HEK293 (cell line): ENCODE results near the gene WDR91.

Experiments used
- CTCF ChIA-PET: fragments of 350-600 bp; formaldehyde crosslinking; extraction: SDS; loops from one replicate; lab custom pipeline; 2021; ENCODE audit warnings: antibody characterized with exemption; lab: Yijun Ruan, JAX
- POLR2A ChIA-PET: fragments of 300-600 bp; formaldehyde crosslinking; extraction: SDS; loops from one replicate; lab custom pipeline; 2020; ENCODE audit warnings: antibody characterized with exemption, inconsistent platforms; lab: Yijun Ruan, JAX
- H3K27ac ChIP-seq: fragments of 200-500 bp; sonication (Bioruptor generic); 2 replicates; pipeline ENCODE4 v1.5.1; 2014; ENCODE audit warnings: low read depth, low read length, control low read depth, inconsistent platforms; ENCODE audit errors: extremely low read depth
- H3K36me3 ChIP-seq, 2 experiments: fragments of 200-500 bp in 1 of 2; sonication (Bioruptor generic) in 1 of 2; 1 replicate in 1 of 2; 2 replicates in 1 of 2; pipeline ENCODE4 v1.5.1; 2014 to 2017; ENCODE audit warnings: inconsistent platforms in 2 of 2, low read length in 2 of 2; ENCODE audit not compliant: control insufficient read depth in 2 of 2, insufficient read depth in 1 of 2
- H3K4me1 ChIP-seq: fragments of 200-500 bp; sonication (Bioruptor generic); 2 replicates; pipeline ENCODE4 v1.5.1; 2014; ENCODE audit warnings: mild to moderate bottlenecking, low read length, inconsistent platforms; ENCODE audit not compliant: control insufficient read depth, insufficient read depth
- H3K4me3 ChIP-seq: 2 replicates; pipeline ENCODE4 v1.5.1; 2011; ENCODE audit warnings: low read depth, mild to moderate bottlenecking, control low read depth, low read length, moderate library complexity
- H3K9me3 ChIP-seq: fragments of 200-500 bp; sonication (Bioruptor generic); 2 replicates; pipeline ENCODE4 v1.5.1; 2014; ENCODE audit warnings: low read depth, low read length, inconsistent platforms; ENCODE audit not compliant: control insufficient read depth, insufficient read depth
- GLI2 ChIP-seq: fragments of 450-650 bp; formaldehyde crosslinking; IDR thresholded peaks from 2 replicates; pipeline ENCODE4; 2017; ENCODE audit warnings: missing biosample characterization, missing genetic modification characterization, low read depth, borderline replicate concordance
- GLI4 ChIP-seq: fragments of 450-650 bp; formaldehyde crosslinking; IDR thresholded peaks from 2 replicates; pipeline ENCODE4 v1.5.1; 2016; ENCODE audit warnings: missing biosample characterization, missing genetic modification characterization
- HOXC10 ChIP-seq: sonication (generic); formaldehyde crosslinking; IDR thresholded peaks from 2 replicates; pipeline ENCODE4 v1.8.1; 2023; ENCODE audit warnings: mild to moderate bottlenecking, missing genetic modification reagents
- MYNN ChIP-seq: fragments of 450-650 bp; formaldehyde crosslinking; IDR thresholded peaks from 2 replicates; pipeline ENCODE4 v1.5.1; 2016; ENCODE audit warnings: missing biosample characterization, missing genetic modification characterization, borderline replicate concordance
- MZF1 ChIP-seq: fragments of 450-650 bp; formaldehyde crosslinking; IDR thresholded peaks from 2 replicates; pipeline ENCODE4 v1.5.1; 2017; ENCODE audit warnings: missing biosample characterization, missing genetic modification characterization, borderline replicate concordance
- OSR2 ChIP-seq: fragments of 450-650 bp; formaldehyde crosslinking; IDR thresholded peaks from 2 replicates; pipeline ENCODE4 v1.5.1; 2016; ENCODE audit warnings: missing biosample characterization, missing genetic modification characterization
- PRDM1 ChIP-seq: fragments of 450-650 bp; formaldehyde crosslinking; IDR thresholded peaks from 2 replicates; pipeline ENCODE4; 2016; ENCODE audit warnings: missing biosample characterization, missing genetic modification characterization
- SP2 ChIP-seq: fragments of 450-650 bp; formaldehyde crosslinking; IDR thresholded peaks from 2 replicates; pipeline ENCODE4 v1.5.1; 2016; ENCODE audit warnings: missing biosample characterization, missing genetic modification characterization
- SP3 ChIP-seq: fragments of 450-650 bp; formaldehyde crosslinking; IDR thresholded peaks from 2 replicates; pipeline ENCODE4 v1.5.1; 2016; ENCODE audit warnings: missing biosample characterization, missing genetic modification characterization
- ZBTB17 ChIP-seq: fragments of 450-650 bp; formaldehyde crosslinking; IDR thresholded peaks from 2 replicates; pipeline ENCODE4 v1.5.1; 2016; ENCODE audit warnings: missing biosample characterization, missing genetic modification characterization
- ZFP69B ChIP-seq: fragments of 450-650 bp; formaldehyde crosslinking; IDR thresholded peaks from 2 replicates; pipeline ENCODE4 v1.5.1; 2016; ENCODE audit warnings: missing biosample characterization, missing genetic modification characterization
- ZNF114 ChIP-seq: fragments of 450-650 bp; formaldehyde crosslinking; IDR thresholded peaks from 2 replicates; pipeline ENCODE4 v1.5.0; 2017; ENCODE audit warnings: missing biosample characterization, missing genetic modification characterization
- ZNF26 ChIP-seq: fragments of 450-650 bp; formaldehyde crosslinking; IDR thresholded peaks from 2 replicates; pipeline ENCODE4 v1.5.1; 2016; ENCODE audit warnings: missing biosample characterization, missing genetic modification characterization
- ZNF423 ChIP-seq: fragments of 450-650 bp; formaldehyde crosslinking; IDR thresholded peaks from 2 replicates; pipeline ENCODE4 v1.5.1; 2016; ENCODE audit warnings: missing biosample characterization, missing genetic modification characterization
- ZNF530 ChIP-seq: fragments of 450-650 bp; formaldehyde crosslinking; IDR thresholded peaks from 2 replicates; pipeline ENCODE4 v1.5.1; 2016; ENCODE audit warnings: low read depth, missing biosample characterization, missing genetic modification characterization
- ZNF639 ChIP-seq: fragments of 450-650 bp; formaldehyde crosslinking; IDR thresholded peaks from 2 replicates; pipeline ENCODE4 v1.5.1; 2016; ENCODE audit warnings: missing biosample characterization, missing genetic modification characterization
- ZNF654 ChIP-seq: fragments of 450-650 bp; formaldehyde crosslinking; IDR thresholded peaks from 2 replicates; pipeline ENCODE4 v1.5.1; 2016; ENCODE audit warnings: low read depth, missing biosample characterization, missing genetic modification characterization
- ZNF76 ChIP-seq: fragments of 450-650 bp; formaldehyde crosslinking; IDR thresholded peaks from 2 replicates; pipeline ENCODE4; 2016; ENCODE audit warnings: low read depth, missing biosample characterization, missing genetic modification characterization, borderline replicate concordance
- ZNF792 ChIP-seq: fragments of 450-650 bp; formaldehyde crosslinking; IDR thresholded peaks from 2 replicates; pipeline ENCODE4 v1.5.1; 2016; ENCODE audit warnings: missing biosample characterization, missing genetic modification characterization

WDR91 gene

GRCh38 chr7:135147899-135148721, 63.2 kb downstream of the WDR91 start, which contains the start of gene TMEM140 (continued):
- TF ChIP-seq ZNF114 (tag by site-specific recombination): no peak
- peak; percentile 27 for TF ChIP-seq ZBTB17
- TF ChIP-seq PRDM1 (tag by site-specific recombination): peak; percentile 47; the same call in 1 of the 2 replicates
- peak; percentile 47; the same call in 1 of the 2 replicates for TF ChIP-seq ZNF639 (tag by site-specific recombination)
- TF ChIP-seq GLI2: no peak
- no peak for TF ChIP-seq MZF1 (tag by site-specific recombination)
- no peak for TF ChIP-seq ZNF76
- no peak for TF ChIP-seq ZNF654 (tag by site-specific recombination)
- no peak for TF ChIP-seq ZNF792

GRCh38 chr7:135147341-135147898, 63.9 kb downstream of the WDR91 start:
- no peak overlapping the region for H3K27ac ChIP-seq
- H3K4me3 ChIP-seq: no peak overlapping the region
- H3K36me3 ChIP-seq: no peaks in the 10 kb centered on the region
- ChIA-PET POLR2A (interaction anchor here (0.9 kb wide), 1 partner anchor 15 kb away, joined by 3 read pairs; no protein-coding TSS in a partner anchor), CTCF (interaction anchor here (0.6 kb wide), 2 partner anchors 16 to 179 kb away, joined by 3 read pairs; no protein-coding TSS in a partner anchor)
- no peaks in the 10 kb centered on the region for H3K9me3 ChIP-seq
- TF ChIP-seq ZNF423 (tag by site-specific recombination) (no peak), MYNN (tag by site-specific recombination) (peak; percentile 79; the same call in 1 of the 2 replicates), GLI4 (tag by site-specific recombination) (no peak), OSR2 (tag by site-specific recombination) (no peak), ZNF26 (tag by site-specific recombination) (no peak)
- no peaks in the 10 kb centered on the region for H3K4me1 ChIP-seq

- Histone ChIP-seq H3K36me3 (no peaks in the 10 kb centered on the region), H3K4me1 (no peaks in the 10 kb centered on the region), H3K9me3 (no peaks in the 10 kb centered on the region), H3K4me3 (no peak overlapping the region), H3K27ac (no peak overlapping the region)
- POLR2A ChIA-PET: no interaction called here
- TF ChIP-seq ZNF530 (tag by site-specific recombination) (no peak), HOXC10 (no peak), SP2 (tag by site-specific recombination) (no peak), ZFP69B (no peak), SP3 (tag by site-specific recombination) (no peak)
- CTCF ChIA-PET: interaction anchor here (0.7 kb wide), 1 partner anchor 133 kb away, joined by 3 read pairs; no protein-coding TSS in a partner anchor
Observed at GRCh38 chr7:135143885-135144668, 67.2 kb downstream of the WDR91 start.
